Coronary artery (tissue), 2 donors: Measurements from ENCODE around the gene KIF2A.

Source experiments
- DNase-seq: peaks from one replicate; pipeline ENCODE4 v3.0.0-alpha.2; 2017; ENCODE audit warnings: low spot score
- H3K27ac ChIP-seq, 2 donors: fragments of 200-600 bp; sonication (generic); one replicate each; pipeline ENCODE4 v1.5.1; 2016 to 2019
- H3K4me3 ChIP-seq: fragments of 200-600 bp; sonication (generic); 2 replicates; pipeline ENCODE4 v1.5.1; 2016; ENCODE audit warnings: mild to moderate bottlenecking, moderate library complexity
- CTCF ChIP-seq: fragments of 200-600 bp; sonication (generic); IDR thresholded peaks from one replicate; pipeline ENCODE4 v1.5.1; 2019; ENCODE audit warnings: antibody characterized with exemption

KIF2A gene

GRCh38 chr5:62306323-62306895, 403 bp downstream of the KIF2A start:
- peak; percentile 77 for DNase-seq
- Histone ChIP-seq H3K4me3 (peak overlapping the region; percentile 100), H3K27ac (peak overlapping the region; percentile 87 to 99)
- TF ChIP-seq CTCF = no peak

GRCh38 chr5:62306896-62307689, 1.1 kb downstream of the KIF2A start:
- no peak for DNase-seq
- Histone ChIP-seq H3K27ac (peak overlapping the region; percentile 87 to 99), H3K4me3 (peak overlapping the region; percentile 100)
- no peak for TF ChIP-seq CTCF

- TF ChIP-seq CTCF = no peak
- no peak overlapping the region for H3K27ac ChIP-seq
- no peak overlapping the region for H3K4me3 ChIP-seq
- DNase-seq = no peak
These were observed 2.4 kb downstream of the KIF2A start for GRCh38 chr5:62308439-62308838.

GRCh38 chr5:62309107-62309506, 3.1 kb downstream of the KIF2A start:
- Histone ChIP-seq H3K27ac (no peak overlapping the region), H3K4me3 (no peak overlapping the region)
- no peak for TF ChIP-seq CTCF
- DNase-seq = no peak

GRCh38 chr5:62310426-62311143, 4.6 kb downstream of the KIF2A start:
- no peak for DNase-seq
- no peak overlapping the region for H3K27ac ChIP-seq
- no peak overlapping the region for H3K4me3 ChIP-seq
- no peak for TF ChIP-seq CTCF

- no peak overlapping the region for H3K4me3 ChIP-seq
- no peak overlapping the region for H3K27ac ChIP-seq
- no peak for TF ChIP-seq CTCF
- DNase-seq = no peak
These were observed 6.0 kb downstream of the KIF2A start for GRCh38 chr5:62312036-62312435.
